Renal cortical epithelial cell (primary cell): ENCODE data around the gene KIAA1755. TPM values are rescaled to one million over a fixed set of nuclear protein-coding genes. Genes with fewer than 3 reads are reported as not detected.

Experiments used
- DNase-seq: peaks from one replicate; pipeline ENCODE4 v3.0.0-alpha.2; 2011; ENCODE audit warnings: low read depth
- total RNA-seq: library from RNA; depleted of rRNA; stranded (reverse); fragments of >200 nt; gene quantifications from 2 replicates; pipeline ENCODE4 v1.2.3, GENCODE V29; 2014

KIAA1755 gene
- total RNA-seq, 1 donor from 2014 or later = not detected

- DNase-seq = peak; percentile 58
Observed at GRCh38 chr20:38238829-38239228, 21.7 kb downstream of the KIAA1755 start.

GRCh38 chr20:38237381-38237780 lies 23.2 kb downstream of the KIAA1755 start:
- no peak for DNase-seq

- DNase-seq = peak; percentile 35
Observed at GRCh38 chr20:38231531-38232121, 28.9 kb downstream of the KIAA1755 start.

GRCh38 chr20:38230957-38231526 lies 29.5 kb downstream of the KIAA1755 start:
- DNase-seq = no peak

GRCh38 chr20:38230253-38230551 lies 30.3 kb downstream of the KIAA1755 start:
- no peak for DNase-seq

- peak; percentile 19 for DNase-seq
Observed at GRCh38 chr20:38229376-38230252, 30.9 kb downstream of the KIAA1755 start.

GRCh38 chr20:38228436-38228835 lies 32.1 kb downstream of the KIAA1755 start:
- DNase-seq = no peak

- DNase-seq = no peak
Observed at GRCh38 chr20:38227420-38228360, 32.8 kb downstream of the KIAA1755 start.

- DNase-seq = no peak
Observed at GRCh38 chr20:38226553-38226952, 34.0 kb downstream of the KIAA1755 start.

GRCh38 chr20:38225900-38226263 lies 34.7 kb downstream of the KIAA1755 start:
- DNase-seq = no peak

- no peak for DNase-seq
Observed at GRCh38 chr20:38225240-38225899, 35.2 kb downstream of the KIAA1755 start.

GRCh38 chr20:38224531-38224930 lies 36.0 kb downstream of the KIAA1755 start:
- no peak for DNase-seq

GRCh38 chr20:38223743-38224100 lies 36.8 kb downstream of the KIAA1755 start:
- no peak for DNase-seq

GRCh38 chr20:38222923-38223742 lies 37.4 kb downstream of the KIAA1755 start:
- DNase-seq = no peak

GRCh38 chr20:38222231-38222922 lies 38.2 kb downstream of the KIAA1755 start:
- no peak for DNase-seq

- no peak for DNase-seq
Observed at GRCh38 chr20:38221119-38221589, 39.4 kb downstream of the KIAA1755 start.

- DNase-seq = no peak
Observed at GRCh38 chr20:38220587-38221118, 39.9 kb downstream of the KIAA1755 start.

- no peak for DNase-seq
Observed at GRCh38 chr20:38219006-38219950, 41.3 kb downstream of the KIAA1755 start.

GRCh38 chr20:38218566-38218885 lies 42.0 kb downstream of the KIAA1755 start:
- DNase-seq = no peak
